ENCODE results near the gene FZD8.

DNA sequence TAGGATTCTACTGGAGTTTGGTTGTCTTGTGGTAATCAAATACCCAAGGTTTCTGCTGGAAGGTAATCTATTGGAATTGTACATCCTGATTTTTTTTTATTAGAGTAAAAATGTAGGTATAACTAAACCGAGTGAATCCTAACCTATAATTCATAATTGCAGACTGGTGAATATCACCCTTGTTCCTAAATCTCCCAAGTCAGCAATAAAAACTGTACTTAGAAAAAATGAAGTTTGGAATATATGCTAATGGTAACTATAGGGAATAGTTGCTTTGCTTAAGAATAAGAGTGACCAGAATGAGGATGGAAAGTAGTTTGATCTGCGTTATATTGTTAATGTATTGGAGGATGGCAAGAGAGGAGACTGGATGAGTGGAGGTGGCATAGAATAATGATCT is 10.7 kb upstream of the FZD8 start:
- TF ChIP-seq, protein P1, sequence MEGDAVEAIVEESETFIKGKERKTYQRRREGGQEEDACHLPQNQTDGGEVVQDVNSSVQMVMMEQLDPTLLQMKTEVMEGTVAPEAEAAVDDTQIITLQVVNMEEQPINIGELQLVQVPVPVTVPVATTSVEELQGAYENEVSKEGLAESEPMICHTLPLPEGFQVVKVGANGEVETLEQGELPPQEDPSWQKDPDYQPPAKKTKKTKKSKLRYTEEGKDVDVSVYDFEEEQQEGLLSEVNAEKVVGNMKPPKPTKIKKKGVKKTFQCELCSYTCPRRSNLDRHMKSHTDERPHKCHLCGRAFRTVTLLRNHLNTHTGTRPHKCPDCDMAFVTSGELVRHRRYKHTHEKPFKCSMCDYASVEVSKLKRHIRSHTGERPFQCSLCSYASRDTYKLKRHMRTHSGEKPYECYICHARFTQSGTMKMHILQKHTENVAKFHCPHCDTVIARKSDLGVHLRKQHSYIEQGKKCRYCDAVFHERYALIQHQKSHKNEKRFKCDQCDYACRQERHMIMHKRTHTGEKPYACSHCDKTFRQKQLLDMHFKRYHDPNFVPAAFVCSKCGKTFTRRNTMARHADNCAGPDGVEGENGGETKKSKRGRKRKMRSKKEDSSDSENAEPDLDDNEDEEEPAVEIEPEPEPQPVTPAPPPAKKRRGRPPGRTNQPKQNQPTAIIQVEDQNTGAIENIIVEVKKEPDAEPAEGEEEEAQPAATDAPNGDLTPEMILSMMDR (IDR thresholded peaks at IDR 0.05; ENCODE audit: insufficient read depth, low read depth, low read length), result no peak
- no peak for TF ChIP-seq EZH2 (IDR thresholded peaks at IDR 0.05; ENCODE audit: insufficient read depth, low read length)
